ENCODE results near the gene PTPRN2.
"Not testable (repeated sequence)": the region's sequence is repeated elsewhere in the genome, so short reads cannot be mapped to it uniquely, and the experiment has no call there.

The PTPRN2 gene

GRCh38 chr7:158420591-158421340 is 166.9 kb downstream of the PTPRN2 start:
- DNase-seq (ENCODE audit: low read depth) = no peak
- TF ChIP-seq, protein P1, sequence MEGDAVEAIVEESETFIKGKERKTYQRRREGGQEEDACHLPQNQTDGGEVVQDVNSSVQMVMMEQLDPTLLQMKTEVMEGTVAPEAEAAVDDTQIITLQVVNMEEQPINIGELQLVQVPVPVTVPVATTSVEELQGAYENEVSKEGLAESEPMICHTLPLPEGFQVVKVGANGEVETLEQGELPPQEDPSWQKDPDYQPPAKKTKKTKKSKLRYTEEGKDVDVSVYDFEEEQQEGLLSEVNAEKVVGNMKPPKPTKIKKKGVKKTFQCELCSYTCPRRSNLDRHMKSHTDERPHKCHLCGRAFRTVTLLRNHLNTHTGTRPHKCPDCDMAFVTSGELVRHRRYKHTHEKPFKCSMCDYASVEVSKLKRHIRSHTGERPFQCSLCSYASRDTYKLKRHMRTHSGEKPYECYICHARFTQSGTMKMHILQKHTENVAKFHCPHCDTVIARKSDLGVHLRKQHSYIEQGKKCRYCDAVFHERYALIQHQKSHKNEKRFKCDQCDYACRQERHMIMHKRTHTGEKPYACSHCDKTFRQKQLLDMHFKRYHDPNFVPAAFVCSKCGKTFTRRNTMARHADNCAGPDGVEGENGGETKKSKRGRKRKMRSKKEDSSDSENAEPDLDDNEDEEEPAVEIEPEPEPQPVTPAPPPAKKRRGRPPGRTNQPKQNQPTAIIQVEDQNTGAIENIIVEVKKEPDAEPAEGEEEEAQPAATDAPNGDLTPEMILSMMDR (IDR thresholded peaks at IDR 0.05; ENCODE audit: low read depth, low read length) = no peak
- TF ChIP-seq MYC (IDR thresholded peaks at IDR 0.05; ENCODE audit: low read depth, low read length) (no peak), POLR2A (IDR thresholded peaks at IDR 0.05; ENCODE audit: extremely low read depth, insufficient read length) (no peak)
- TF ChIP-seq, protein P2, sequence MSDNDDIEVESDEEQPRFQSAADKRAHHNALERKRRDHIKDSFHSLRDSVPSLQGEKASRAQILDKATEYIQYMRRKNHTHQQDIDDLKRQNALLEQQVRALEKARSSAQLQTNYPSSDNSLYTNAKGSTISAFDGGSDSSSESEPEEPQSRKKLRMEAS (IDR thresholded peaks at IDR 0.05; ENCODE audit: low read depth, low read length) = no peak

DNA sequence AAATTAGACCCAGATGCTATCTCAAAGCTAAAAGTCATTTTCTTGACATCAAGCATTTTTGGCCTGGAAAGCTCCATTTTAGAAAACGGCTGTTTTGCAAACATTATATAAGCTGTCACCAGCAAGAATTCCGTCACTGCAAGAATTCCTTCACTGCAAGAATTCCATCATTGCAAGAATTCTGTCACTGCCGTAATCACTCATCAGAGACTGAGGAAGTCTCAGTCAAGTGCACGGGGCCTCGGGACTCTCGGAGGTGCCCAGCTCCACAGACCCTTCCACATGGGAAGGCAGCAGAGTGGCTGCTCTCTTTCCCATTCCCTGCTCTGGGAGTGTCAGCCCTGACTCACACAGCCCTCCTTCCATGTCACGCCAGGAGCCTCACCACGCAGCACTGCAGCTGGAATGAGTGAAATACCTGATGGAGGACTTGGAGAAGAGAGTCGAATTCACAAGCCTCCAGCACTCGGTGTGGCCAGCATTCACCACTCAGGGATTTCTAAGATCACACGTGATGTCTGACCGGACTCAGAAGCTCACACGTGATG is 168.3 kb downstream of the PTPRN2 start:
- TF ChIP-seq, protein P2 (IDR thresholded peaks at IDR 0.05; ENCODE audit: low read depth, low read length) = no peak
- TF ChIP-seq POLR2A (IDR thresholded peaks at IDR 0.05; ENCODE audit: extremely low read depth, insufficient read length) (no peak), MYC (IDR thresholded peaks at IDR 0.05; ENCODE audit: low read depth, low read length) (no peak)
- TF ChIP-seq, protein P1 (IDR thresholded peaks at IDR 0.05; ENCODE audit: low read depth, low read length) = no peak
- no peak for DNase-seq (ENCODE audit: low read depth)
- no peak overlapping the region for H3K4me3 ChIP-seq (ENCODE audit: low read depth, low read length)

More at GRCh38 chr7:158420591-158421340, 166.9 kb downstream of the PTPRN2 start:
- no peak overlapping the region for H3K4me3 ChIP-seq (ENCODE audit: low read depth, low read length)

DNA sequence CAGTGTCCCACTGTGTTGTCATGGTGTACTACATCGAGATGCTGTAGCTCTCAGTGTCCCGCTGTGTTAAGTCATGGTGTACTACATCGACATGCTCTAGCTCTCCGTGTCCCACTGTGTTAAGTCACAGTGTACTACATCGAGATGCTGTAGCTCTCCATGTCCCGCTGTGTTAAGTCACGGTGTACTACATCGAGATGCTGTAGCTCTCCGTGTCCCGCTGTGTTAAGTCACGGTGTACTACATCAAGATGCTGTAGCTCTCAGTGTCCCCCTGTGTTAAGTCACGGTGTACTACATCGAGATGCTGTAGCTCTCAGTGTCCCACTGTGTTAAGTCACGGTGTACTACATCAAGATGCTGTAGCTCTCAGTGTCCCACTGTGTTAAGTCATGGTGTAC is 169.2 kb downstream of the PTPRN2 start:
- not testable (repeated sequence) for DNase-seq (ENCODE audit: low read depth); H3K4me3 ChIP-seq (ENCODE audit: low read depth, low read length)

- TF ChIP-seq, protein P1 (IDR thresholded peaks at IDR 0.05; ENCODE audit: low read depth, low read length) = no peak
- TF ChIP-seq MYC (IDR thresholded peaks at IDR 0.05; ENCODE audit: low read depth, low read length) = no peak
- TF ChIP-seq, protein P2 (IDR thresholded peaks at IDR 0.05; ENCODE audit: low read depth, low read length) = no peak
- no peak for TF ChIP-seq POLR2A (IDR thresholded peaks at IDR 0.05; ENCODE audit: extremely low read depth, insufficient read length)
- no peak overlapping the region for H3K4me3 ChIP-seq (ENCODE audit: low read depth, low read length)
- no peak for DNase-seq (ENCODE audit: low read depth)
These were observed 171.2 kb downstream of the PTPRN2 start for GRCh38 chr7:158416283-158416933.

- TF ChIP-seq MYC (IDR thresholded peaks at IDR 0.05; ENCODE audit: low read depth, low read length) (no peak), POLR2A (IDR thresholded peaks at IDR 0.05; ENCODE audit: extremely low read depth, insufficient read length) (no peak)
- TF ChIP-seq, protein P2 (IDR thresholded peaks at IDR 0.05; ENCODE audit: low read depth, low read length) = no peak
- TF ChIP-seq, protein P1 (IDR thresholded peaks at IDR 0.05; ENCODE audit: low read depth, low read length) = no peak
- DNase-seq (ENCODE audit: low read depth) = no peak
- no peak overlapping the region for H3K4me3 ChIP-seq (ENCODE audit: low read depth, low read length)
These were observed 172.3 kb downstream of the PTPRN2 start for GRCh38 chr7:158415316-158415715.

DNA sequence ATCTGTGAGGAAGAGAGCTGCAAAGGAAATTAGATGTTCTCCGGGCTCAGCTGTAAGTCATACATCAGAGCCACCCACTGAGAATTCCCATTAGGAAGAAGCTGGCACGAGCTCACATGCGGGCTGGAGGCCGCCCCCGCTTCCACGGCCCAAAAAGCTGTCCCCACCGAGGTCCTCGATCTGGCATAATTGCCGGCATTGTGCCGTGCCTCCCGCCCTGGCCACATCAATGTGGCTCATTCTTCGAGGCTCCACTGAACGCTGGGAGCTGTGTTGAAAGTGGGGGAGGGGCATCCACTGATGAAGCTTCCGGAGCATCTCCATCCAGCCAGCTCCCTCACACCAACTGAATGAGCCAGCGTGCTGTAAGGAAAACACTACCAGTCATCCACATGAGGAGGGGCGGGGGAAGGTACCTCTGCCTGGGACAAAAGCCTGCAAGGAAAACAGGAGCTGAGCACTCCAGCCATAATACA is 173.1 kb downstream of the PTPRN2 start:
- TF ChIP-seq, protein P1 (IDR thresholded peaks at IDR 0.05; ENCODE audit: low read depth, low read length) = no peak
- TF ChIP-seq POLR2A (IDR thresholded peaks at IDR 0.05; ENCODE audit: extremely low read depth, insufficient read length) (no peak), MYC (IDR thresholded peaks at IDR 0.05; ENCODE audit: low read depth, low read length) (no peak)
- TF ChIP-seq, protein P2 (IDR thresholded peaks at IDR 0.05; ENCODE audit: low read depth, low read length) = no peak
- no peak for DNase-seq (ENCODE audit: low read depth)
- H3K4me3 ChIP-seq (ENCODE audit: low read depth, low read length) = no peak overlapping the region
